HG03432 (cell line): ENCODE data around the gene MIDN.

ENCODE experiments used
- ATAC-seq: cut with Tn5 transposase; IDR thresholded peaks from one replicate; pipeline ENCODE4 v1.9.1; 2021; ENCODE audit warnings: mild to moderate bottlenecking, moderate library complexity; ENCODE audit not compliant: unreplicated experiment

Gene MIDN

GRCh38 chr19:1220976-1221903 lies 27.1 kb upstream of the MIDN start:
- ATAC-seq, result no peak

- ATAC-seq, result no peak
Observed at GRCh38 chr19:1221904-1222255, 26.5 kb upstream of the MIDN start.

- ATAC-seq, result no peak
Observed at GRCh38 chr19:1222394-1222793, 26.0 kb upstream of the MIDN start.

- no peak for ATAC-seq
Observed at GRCh38 chr19:1223018-1223855, 25.1 kb upstream of the MIDN start.

- ATAC-seq, result no peak
Observed at GRCh38 chr19:1224047-1224825, 24.1 kb upstream of the MIDN start.

GRCh38 chr19:1224847-1225246 lies 23.5 kb upstream of the MIDN start:
- ATAC-seq, result no peak

GRCh38 chr19:1225440-1226226 lies 22.8 kb upstream of the MIDN start:
- ATAC-seq, result no peak

GRCh38 chr19:1226227-1226518 lies 22.2 kb upstream of the MIDN start:
- no peak for ATAC-seq

- ATAC-seq, result no peak
Observed at GRCh38 chr19:1226522-1227303, 21.7 kb upstream of the MIDN start.

- ATAC-seq, result no peak
Observed at GRCh38 chr19:1227304-1228054, 20.9 kb upstream of the MIDN start.

GRCh38 chr19:1228161-1228957 lies 20.0 kb upstream of the MIDN start:
- no peak for ATAC-seq

- no peak for ATAC-seq
Observed at GRCh38 chr19:1229056-1229923, 19.1 kb upstream of the MIDN start.

- no peak for ATAC-seq
Observed at GRCh38 chr19:1229924-1230782, 18.2 kb upstream of the MIDN start.

GRCh38 chr19:1230783-1231489 lies 17.4 kb upstream of the MIDN start:
- ATAC-seq, result no peak

- ATAC-seq, result no peak
Observed at GRCh38 chr19:1231729-1232637, 16.4 kb upstream of the MIDN start.
